Suppressor macrophage (primary cell): ENCODE results near the gene LRSAM1.

ENCODE experiments used
- DNase-seq, 4 experiments: peaks; one replicate each; pipeline ENCODE4 v3.0.0-alpha.2; 2020 to 2022

The LRSAM1 gene

GRCh38 chr9:127498298-127498697, 47.0 kb downstream of the LRSAM1 start:
- DNase-seq: no peak

- no peak for DNase-seq
Observed at GRCh38 chr9:127500399-127500798, 49.1 kb downstream of the LRSAM1 start.

GRCh38 chr9:127500862-127501261, 49.6 kb downstream of the LRSAM1 start:
- no peak for DNase-seq

- no peak for DNase-seq
Observed at GRCh38 chr9:127501821-127502343, 50.6 kb downstream of the LRSAM1 start.

- no peak for DNase-seq
Observed at GRCh38 chr9:127502706-127503378, 51.5 kb downstream of the LRSAM1 start.

- no peak for DNase-seq
Observed at GRCh38 chr9:127503379-127503921, 52.1 kb downstream of the LRSAM1 start.

- peak; percentile 84 to 93 (median 89) for DNase-seq
Observed at GRCh38 chr9:127503947-127504886, 52.9 kb downstream of the LRSAM1 start.

- no peak for DNase-seq
Observed at GRCh38 chr9:127504887-127505251, 53.6 kb downstream of the LRSAM1 start.

- DNase-seq: peak; percentile 14 to 49 (median 40)
Observed at GRCh38 chr9:127505396-127506116, 54.2 kb downstream of the LRSAM1 start.

- DNase-seq: no peak
Observed at GRCh38 chr9:127506117-127506813, 55.0 kb downstream of the LRSAM1 start.

- no peak for DNase-seq
Observed at GRCh38 chr9:127506814-127507750, 55.8 kb downstream of the LRSAM1 start.

GRCh38 chr9:127507751-127508648, 56.7 kb downstream of the LRSAM1 start:
- no peak for DNase-seq

GRCh38 chr9:127508901-127509260, 57.6 kb downstream of the LRSAM1 start:
- no peak for DNase-seq

GRCh38 chr9:127509261-127509954, 58.1 kb downstream of the LRSAM1 start:
- no peak for DNase-seq

- no peak for DNase-seq
Observed at GRCh38 chr9:127509955-127510299, 58.6 kb downstream of the LRSAM1 start.

- no peak for DNase-seq
Observed at GRCh38 chr9:127514468-127514867, 63.2 kb downstream of the LRSAM1 start.

- DNase-seq: no peak
Observed at GRCh38 chr9:127516835-127517607, 65.7 kb downstream of the LRSAM1 start.

GRCh38 chr9:127517620-127518019, 66.3 kb downstream of the LRSAM1 start:
- no peak for DNase-seq
